Neural crest cell (in vitro differentiated cells): Measurements from ENCODE around the gene C11orf58. TPM values are rescaled to one million over a fixed set of nuclear protein-coding genes. Genes with fewer than 3 reads are reported as not detected.

Experiments
- DNase-seq: peaks from one replicate; pipeline ENCODE4 v3.0.0; 2021; ENCODE audit warnings: low read depth, mixed read lengths, low spot score
- H3K27ac Mint-ChIP-seq: one replicate; pipeline ENCODE4 v1.8.0; 2021; ENCODE audit warnings: mild to moderate bottlenecking, mixed read lengths; ENCODE audit not compliant: unreplicated experiment
- H3K27me3 Mint-ChIP-seq: 2 replicates; pipeline ENCODE4 v1.8.0; 2021; ENCODE audit warnings: low read depth, mild to moderate bottlenecking, mixed read lengths
- H3K36me3 Mint-ChIP-seq: 2 replicates; pipeline ENCODE4 v1.8.0; 2021; ENCODE audit warnings: low read depth, mild to moderate bottlenecking, mixed read lengths
- H3K4me1 Mint-ChIP-seq: 2 replicates; pipeline ENCODE4 v1.8.0; 2021; ENCODE audit warnings: mixed read lengths
- H3K4me3 Mint-ChIP-seq: one replicate; pipeline ENCODE4 v1.8.0; 2021; ENCODE audit warnings: mild to moderate bottlenecking, mixed read lengths
- H3K9me3 Mint-ChIP-seq: 2 replicates; pipeline ENCODE4 v1.8.0; 2021; ENCODE audit warnings: mixed read lengths
- total RNA-seq: library from RNA; stranded (reverse); gene quantifications from 2 replicates; pipeline ENCODE4 v1.2.1, GENCODE V29; 2021
- TF ChIP-seq, protein P1 (sequence below): fragments of 200-600 bp; sonication (generic); conservative IDR thresholded peaks from 2 replicates; pipeline ENCODE4 v1.5.0; 2021; ENCODE audit warnings: antibody characterized with exemption, mild to moderate bottlenecking

Gene C11orf58
- total RNA-seq, 1 donor from 2014 or later, result 203 TPM

DNA sequence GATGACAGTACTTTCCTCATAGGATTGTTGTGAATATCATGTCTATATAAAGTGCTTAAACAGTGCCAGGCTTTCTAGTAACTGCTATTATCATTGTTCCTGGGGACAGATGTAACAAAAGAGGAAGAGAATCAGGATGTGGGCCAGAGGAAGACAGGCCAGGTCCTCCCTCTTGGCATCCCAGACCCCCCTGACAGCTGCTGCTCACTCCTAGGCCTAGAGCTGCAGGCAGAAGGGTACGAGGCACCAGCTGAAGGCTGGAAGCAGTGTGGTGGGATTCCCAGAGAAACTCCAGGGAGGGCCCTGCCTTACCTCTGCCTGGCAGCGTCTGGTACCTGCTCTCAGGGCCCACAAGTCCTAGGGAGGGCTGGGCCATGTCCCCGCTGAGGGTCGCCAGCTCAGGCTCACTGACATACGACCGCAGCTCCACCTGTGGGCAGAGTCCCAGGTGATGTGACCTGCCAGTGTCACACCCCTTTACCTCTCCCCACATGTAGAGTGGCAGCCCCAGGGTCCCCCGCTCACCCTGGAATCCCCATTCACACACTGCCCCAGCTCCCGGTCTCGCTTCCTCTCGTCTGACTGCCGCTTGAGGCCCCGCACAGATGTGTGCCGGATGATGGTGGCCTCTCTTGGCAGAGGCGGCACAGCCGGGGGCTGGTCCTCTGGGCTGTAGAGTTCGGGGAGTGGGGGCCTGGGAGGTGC is 52.2 kb downstream of the C11orf58 start:
- Mint-ChIP-seq H3K9me3 (no peaks in the 10 kb centered on the region), H3K36me3 (peaks cover 1% of the 10 kb centered on the region), H3K4me3 (no peak overlapping the region), H3K27me3 (peaks cover 1% of the 10 kb centered on the region), H3K4me1 (peaks cover 27% of the 10 kb centered on the region), H3K27ac (no peak overlapping the region)
- TF ChIP-seq, protein P1, sequence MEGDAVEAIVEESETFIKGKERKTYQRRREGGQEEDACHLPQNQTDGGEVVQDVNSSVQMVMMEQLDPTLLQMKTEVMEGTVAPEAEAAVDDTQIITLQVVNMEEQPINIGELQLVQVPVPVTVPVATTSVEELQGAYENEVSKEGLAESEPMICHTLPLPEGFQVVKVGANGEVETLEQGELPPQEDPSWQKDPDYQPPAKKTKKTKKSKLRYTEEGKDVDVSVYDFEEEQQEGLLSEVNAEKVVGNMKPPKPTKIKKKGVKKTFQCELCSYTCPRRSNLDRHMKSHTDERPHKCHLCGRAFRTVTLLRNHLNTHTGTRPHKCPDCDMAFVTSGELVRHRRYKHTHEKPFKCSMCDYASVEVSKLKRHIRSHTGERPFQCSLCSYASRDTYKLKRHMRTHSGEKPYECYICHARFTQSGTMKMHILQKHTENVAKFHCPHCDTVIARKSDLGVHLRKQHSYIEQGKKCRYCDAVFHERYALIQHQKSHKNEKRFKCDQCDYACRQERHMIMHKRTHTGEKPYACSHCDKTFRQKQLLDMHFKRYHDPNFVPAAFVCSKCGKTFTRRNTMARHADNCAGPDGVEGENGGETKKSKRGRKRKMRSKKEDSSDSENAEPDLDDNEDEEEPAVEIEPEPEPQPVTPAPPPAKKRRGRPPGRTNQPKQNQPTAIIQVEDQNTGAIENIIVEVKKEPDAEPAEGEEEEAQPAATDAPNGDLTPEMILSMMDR, result no peak
- no peak for DNase-seq

DNA sequence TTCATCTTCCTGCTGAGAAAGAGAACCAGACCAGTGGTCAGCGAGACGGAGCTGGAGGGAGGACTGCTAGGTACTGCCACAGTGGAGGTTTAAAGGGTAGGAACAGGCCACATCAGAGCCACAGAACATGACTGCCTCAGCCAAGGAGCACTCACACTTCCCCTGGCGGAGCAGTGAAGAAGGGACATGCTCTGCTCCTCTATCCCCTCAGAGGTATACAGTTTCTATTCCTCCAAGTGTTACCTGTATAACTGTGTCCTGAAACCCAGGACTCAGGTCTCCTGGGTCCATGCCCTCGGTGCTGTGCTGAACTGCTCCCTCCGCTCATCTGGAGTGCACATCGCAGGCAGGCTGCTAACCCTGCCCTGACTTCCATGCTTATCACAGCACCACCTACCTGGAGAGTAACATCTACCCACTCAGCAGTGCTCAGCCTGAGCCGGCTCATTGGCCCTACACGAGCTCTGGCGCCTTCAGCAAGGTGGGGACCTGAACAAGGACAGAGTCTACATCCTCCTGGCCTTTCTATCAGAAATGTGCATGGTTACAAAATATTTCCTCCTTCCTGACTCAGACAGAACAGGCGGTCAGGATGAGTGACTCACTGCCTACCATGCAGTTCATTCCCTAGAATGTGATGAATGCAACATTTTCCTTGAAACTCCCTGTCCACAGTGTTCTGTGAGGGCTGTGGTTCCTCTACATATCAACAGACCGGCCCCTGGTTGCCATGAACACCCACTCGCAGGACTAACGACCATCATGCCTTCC is 52.9 kb downstream of the C11orf58 start:
- Mint-ChIP-seq H3K27ac (no peak overlapping the region), H3K4me1 (peaks cover 23% of the 10 kb centered on the region)
- TF ChIP-seq, protein P1, result no peak

DNA sequence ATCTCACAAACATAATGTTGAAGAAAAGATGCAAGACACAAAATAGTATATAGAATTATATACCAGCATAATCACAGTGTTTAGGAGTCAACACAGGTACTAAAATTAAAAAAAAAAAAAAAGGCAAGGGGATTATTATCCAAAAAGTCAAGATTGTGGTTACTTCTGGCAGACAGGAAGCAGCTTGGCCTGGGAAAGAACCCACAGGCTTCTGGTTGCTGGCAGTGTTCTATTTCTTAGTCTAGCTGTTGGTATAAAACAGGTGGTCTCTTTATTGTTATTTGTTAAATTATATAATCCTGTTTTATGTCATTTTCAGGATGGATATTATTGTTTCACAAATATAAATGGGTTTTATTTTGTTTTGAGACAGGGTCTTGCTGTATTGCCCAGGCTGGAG is 54.0 kb downstream of the C11orf58 start:
- DNase-seq, result no peak
- H3K4me1 Mint-ChIP-seq, result peaks cover 23% of the 10 kb centered on the region
- H3K36me3 Mint-ChIP-seq, result no peaks in the 10 kb centered on the region

More for the DNA sequence above, 52.9 kb downstream of the C11orf58 start:
- Mint-ChIP-seq H3K27me3 (no peaks in the 10 kb centered on the region), H3K9me3 (no peaks in the 10 kb centered on the region), H3K36me3 (no peaks in the 10 kb centered on the region), H3K4me3 (no peak overlapping the region)
- DNase-seq, result no peak

DNA sequence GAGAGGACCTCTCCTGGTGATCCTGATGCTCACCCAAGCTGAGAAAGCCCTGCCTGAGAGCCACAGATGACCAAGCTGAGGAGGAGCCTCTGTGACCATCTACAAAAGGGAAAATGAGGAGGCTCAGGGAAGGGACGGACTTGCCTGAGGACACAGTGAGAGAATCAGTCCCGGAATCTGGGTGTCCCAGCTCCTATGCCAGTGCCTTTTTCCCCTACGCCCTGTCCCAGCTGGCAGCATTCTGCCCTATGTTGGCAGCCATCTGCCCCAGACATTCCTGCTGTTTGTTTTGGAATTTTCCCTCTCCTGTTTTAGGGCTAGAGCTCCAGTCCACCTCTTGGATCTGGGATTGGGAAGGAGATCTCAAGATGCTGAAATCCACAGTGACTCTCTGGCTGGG is 54.6 kb downstream of the C11orf58 start:
- TF ChIP-seq, protein P1, result no peak
- no peak for DNase-seq
- Mint-ChIP-seq H3K27me3 (no peaks in the 10 kb centered on the region), H3K4me3 (no peak overlapping the region), H3K27ac (no peak overlapping the region), H3K36me3 (no peaks in the 10 kb centered on the region), H3K9me3 (no peaks in the 10 kb centered on the region), H3K4me1 (peaks cover 23% of the 10 kb centered on the region)

More for the DNA sequence above, 54.0 kb downstream of the C11orf58 start:
- Mint-ChIP-seq H3K27ac (no peak overlapping the region), H3K27me3 (no peaks in the 10 kb centered on the region), H3K9me3 (no peaks in the 10 kb centered on the region), H3K4me3 (no peak overlapping the region)
- TF ChIP-seq, protein P1, result no peak

DNA sequence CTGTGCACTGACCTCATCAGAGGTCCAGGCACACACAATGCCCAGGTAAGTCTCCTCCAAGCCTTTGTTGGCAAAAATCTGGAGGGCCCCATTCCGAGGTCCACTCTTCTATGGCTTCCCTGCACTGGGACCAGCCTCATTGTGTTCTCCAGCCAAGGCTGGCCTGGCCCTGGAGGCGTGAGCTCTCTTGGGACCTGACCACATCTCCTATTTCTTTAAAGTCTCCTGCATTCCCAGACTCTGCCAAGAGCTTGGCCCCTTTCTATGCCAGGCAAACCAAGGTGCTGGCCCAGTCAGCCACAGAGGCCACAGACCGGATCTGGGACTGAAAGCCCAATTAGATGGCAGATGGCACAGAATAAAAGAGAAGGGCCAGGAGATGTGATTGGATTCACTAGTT is 55.1 kb downstream of the C11orf58 start:
- Mint-ChIP-seq H3K4me3 (no peak overlapping the region), H3K4me1 (peaks cover 23% of the 10 kb centered on the region), H3K36me3 (no peaks in the 10 kb centered on the region), H3K27ac (no peak overlapping the region), H3K9me3 (no peaks in the 10 kb centered on the region), H3K27me3 (no peaks in the 10 kb centered on the region)
- TF ChIP-seq, protein P1, result no peak
- no peak for DNase-seq
